Loucy (cell line): ENCODE measurements around the gene ABCF1.

ENCODE experiments used
- CTCF ChIP-seq: fragments of 200-600 bp; sonication (generic); conservative IDR thresholded peaks from 2 replicates; pipeline ENCODE4 v1.5.1; 2014; ENCODE audit warnings: mild to moderate bottlenecking, antibody characterized with exemption, low read length
- EZH2phosphoT487 ChIP-seq: fragments of 200-600 bp; IDR thresholded peaks from 2 replicates; pipeline ENCODE4 v1.6.1; 2018; ENCODE audit warnings: antibody characterized with exemption, mild to moderate bottlenecking, moderate library complexity, borderline replicate concordance

GRCh38 chr6:30599625-30600324 lies 28.5 kb downstream of the ABCF1 start:
- TF ChIP-seq CTCF (no peak), EZH2phosphoT487 (no peak)
